Measurements from ENCODE around the gene HEMK1. TPM values are rescaled to one million over a fixed set of nuclear protein-coding genes. Genes with fewer than 3 reads are reported as not detected.

HEMK1 gene
- total and polyA plus RNA-seq, 2 donors (not counting 3 experiments of a cell fraction or from before 2014, with no cell fraction given) = 14.2 to 15.2 TPM

DNA sequence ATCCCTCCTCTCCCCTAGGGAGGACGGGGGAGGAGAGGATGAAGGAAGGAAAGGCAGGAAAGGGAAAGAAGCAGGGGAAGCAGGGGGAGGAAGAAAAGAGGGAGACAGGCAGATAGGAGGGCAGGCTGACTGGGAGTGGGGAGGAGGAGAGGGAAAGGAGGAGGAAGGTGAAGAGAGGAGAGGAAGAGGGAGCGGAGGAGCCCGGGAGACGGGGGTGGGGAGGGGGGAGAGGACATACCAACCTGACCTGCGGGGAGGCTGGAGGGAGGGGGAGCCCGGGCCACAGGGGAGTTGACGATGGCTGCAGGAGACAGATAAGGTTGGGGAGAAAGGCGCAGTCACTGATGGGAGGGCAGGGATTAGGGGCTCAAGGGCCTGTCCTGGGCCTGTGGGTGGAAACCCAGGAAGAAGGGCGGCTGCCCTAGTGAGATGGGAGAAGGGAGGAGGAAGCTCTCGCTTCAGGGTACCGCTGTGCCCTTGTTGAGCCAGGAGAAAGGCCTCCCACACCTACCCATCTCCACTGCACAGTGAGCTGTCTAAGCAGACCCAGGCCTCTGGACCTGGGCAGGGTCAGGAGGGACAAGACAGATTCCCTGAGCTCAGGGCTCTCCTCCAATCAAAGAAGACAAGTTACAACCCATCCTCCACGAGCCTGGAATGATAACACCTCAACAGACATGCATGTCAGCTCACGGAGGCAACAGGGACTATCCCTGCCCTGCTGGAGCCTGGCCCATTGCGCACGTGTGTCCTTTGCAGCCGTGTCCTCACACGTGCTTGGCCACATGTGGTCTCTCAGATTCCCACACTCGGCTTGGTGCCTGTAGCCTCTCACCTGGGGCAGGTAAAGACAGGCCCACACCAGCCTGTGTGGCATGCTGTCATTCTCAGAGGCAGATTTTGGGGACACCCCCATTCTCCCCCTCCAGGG is 29.7 kb upstream of the HEMK1 start:
- DNase-seq (ENCODE audit: low read depth, low spot score) (no peak), FAIRE-seq (no peak)
- Histone ChIP-seq H3K9me3 (replicated peaks; ENCODE audit: control insufficient read depth, insufficient read depth, low read length) (no peaks in the 10 kb centered on the region), H3K9me1 (replicated peaks; ENCODE audit: control insufficient read depth, extremely low read depth, insufficient read depth, low read length) (no peaks in the 10 kb centered on the region), H4K20me1 (replicated peaks; ENCODE audit: control insufficient read depth, extremely low read depth, insufficient read depth, low read length) (no peaks in the 10 kb centered on the region), H2AFZ (ENCODE audit: low read depth, low read length) (no peak overlapping the region), H3K27me3 (ENCODE audit: control insufficient read depth in 2 of 2, insufficient read depth in 2 of 2, low read length in 2 of 2) (peaks cover 3 to 5% of the 10 kb centered on the region in 2 experiments), H3K4me2 (ENCODE audit: insufficient read depth, low read length) (no peak overlapping the region), H3K4me3 (replicated peaks in 1 of 3; ENCODE audit: insufficient read depth in 1 of 3, low read depth in 1 of 3, low read length in 3 of 3) (no peak overlapping the region), H3K79me2 (ENCODE audit: control insufficient read depth, insufficient read depth, low read length) (no peaks in the 10 kb centered on the region), H3K9ac (replicated peaks; ENCODE audit: extremely low read depth, insufficient read depth, low read length) (no peak overlapping the region), H3K4me1 (ENCODE audit: control insufficient read depth, extremely low read depth, insufficient read depth, low read length) (no peaks in the 10 kb centered on the region), H3K27ac (ENCODE audit: insufficient read depth, low read depth, low read length) (no peak overlapping the region), H3K36me3 (ENCODE audit: control insufficient read depth in 2 of 2, extremely low read depth in 1 of 2, insufficient read depth in 2 of 2, low read length in 2 of 2) (no peaks in the 10 kb centered on the region)
- POLR2A ChIA-PET = no interaction called here
- TF ChIP-seq POLR2A (IDR thresholded peaks at IDR 0.05; ENCODE audit: low read depth, low read length) (no peak), GATA2 (IDR thresholded peaks at IDR 0.05; ENCODE audit: insufficient read depth, insufficient read length, low read depth, low read length) (no peak), MYC (IDR thresholded peaks at IDR 0.05; ENCODE audit: low read depth, low read length) (no peak), POLR2AphosphoS5 (IDR thresholded peaks at IDR 0.05; ENCODE audit: insufficient read depth, low read depth, low read length) (no peak)
- TF ChIP-seq, protein P1, sequence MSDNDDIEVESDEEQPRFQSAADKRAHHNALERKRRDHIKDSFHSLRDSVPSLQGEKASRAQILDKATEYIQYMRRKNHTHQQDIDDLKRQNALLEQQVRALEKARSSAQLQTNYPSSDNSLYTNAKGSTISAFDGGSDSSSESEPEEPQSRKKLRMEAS (IDR thresholded peaks at IDR 0.05; ENCODE audit: insufficient read depth, insufficient read length) = no peak
- TF ChIP-seq, protein P2, sequence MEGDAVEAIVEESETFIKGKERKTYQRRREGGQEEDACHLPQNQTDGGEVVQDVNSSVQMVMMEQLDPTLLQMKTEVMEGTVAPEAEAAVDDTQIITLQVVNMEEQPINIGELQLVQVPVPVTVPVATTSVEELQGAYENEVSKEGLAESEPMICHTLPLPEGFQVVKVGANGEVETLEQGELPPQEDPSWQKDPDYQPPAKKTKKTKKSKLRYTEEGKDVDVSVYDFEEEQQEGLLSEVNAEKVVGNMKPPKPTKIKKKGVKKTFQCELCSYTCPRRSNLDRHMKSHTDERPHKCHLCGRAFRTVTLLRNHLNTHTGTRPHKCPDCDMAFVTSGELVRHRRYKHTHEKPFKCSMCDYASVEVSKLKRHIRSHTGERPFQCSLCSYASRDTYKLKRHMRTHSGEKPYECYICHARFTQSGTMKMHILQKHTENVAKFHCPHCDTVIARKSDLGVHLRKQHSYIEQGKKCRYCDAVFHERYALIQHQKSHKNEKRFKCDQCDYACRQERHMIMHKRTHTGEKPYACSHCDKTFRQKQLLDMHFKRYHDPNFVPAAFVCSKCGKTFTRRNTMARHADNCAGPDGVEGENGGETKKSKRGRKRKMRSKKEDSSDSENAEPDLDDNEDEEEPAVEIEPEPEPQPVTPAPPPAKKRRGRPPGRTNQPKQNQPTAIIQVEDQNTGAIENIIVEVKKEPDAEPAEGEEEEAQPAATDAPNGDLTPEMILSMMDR (IDR thresholded peaks at IDR 0.05; ENCODE audit: extremely low read depth in 1 of 2, insufficient read depth in 1 of 2, low read depth in 1 of 2, low read length in 2 of 2) = no peak
- dilution Hi-C loops (cut with MboI; ENCODE audit: extremely low pct_ligation_motif_present, low sequenced_read_pairs) = no loop called here
- CTCF ChIA-PET = interaction anchor here (1.7 to 7.5 kb wide), 4 partner anchors 9 to 192 kb away, joined by 5 to 165 read pairs (median 12); partner anchors contain the start of genes CYB561D2, NPRL2 and ZMYND10
- BruUV-seq (replicated peaks) = no TSS peak
- intact Hi-C loops (cut with micrococcal nuclease) = loop anchor here (5.0 kb wide), 1 partner anchor 347 kb away; the partner anchor contains the start of gene GNAT1
